ENCODE measurements around the gene TMEM184C.
A peak's percentile ranks its signal among the peaks of the same experiment; 100 is the strongest.

DNA sequence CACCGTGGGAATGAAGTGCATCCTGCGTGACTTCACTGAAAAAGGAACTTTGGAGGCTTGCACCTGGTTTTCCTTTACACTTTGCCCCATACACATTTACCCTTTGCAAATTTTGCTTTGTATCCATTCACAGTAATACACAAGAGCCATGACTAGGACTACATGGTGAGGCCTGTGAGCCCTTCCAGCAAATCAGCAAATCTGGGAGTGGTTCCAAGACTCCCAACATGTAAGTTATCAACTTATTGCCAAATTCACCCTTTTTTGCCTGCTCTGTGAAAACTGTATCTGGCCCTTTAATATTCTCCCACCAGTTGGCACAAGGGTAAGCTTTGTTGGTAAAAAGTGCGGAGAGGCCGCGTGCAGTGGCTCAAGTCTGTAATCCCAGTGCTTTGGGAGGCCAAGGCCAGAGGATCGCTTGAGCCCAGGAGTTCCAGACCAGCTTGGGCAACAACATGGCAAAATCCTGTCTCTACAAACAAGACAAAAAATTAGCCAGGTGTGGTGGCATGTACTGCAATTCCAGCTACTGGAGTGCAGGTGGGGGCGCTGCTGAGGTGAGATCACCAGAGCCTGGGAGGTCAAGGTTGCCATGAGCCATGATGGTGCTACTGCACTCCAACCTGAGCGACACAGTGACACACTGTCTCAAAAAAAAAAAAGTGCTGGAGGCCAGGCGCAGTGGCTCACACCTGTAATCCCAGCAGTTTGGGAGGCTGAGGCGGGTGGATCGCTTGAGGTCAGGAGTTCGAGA, 61.8 kb downstream of the TMEM184C start:
- TF ChIP-seq RAD21 (IDR thresholded peaks at IDR 0.05; ENCODE audit: low read depth) (peak; percentile 18; the same call in 1 of the 2 replicates), CTCF (IDR thresholded peaks at IDR 0.05 in 2 of 3, conservative IDR thresholded peaks at IDR 0.05 in 1 of 3; ENCODE audit: borderline replicate concordance in 1 of 3, insufficient read depth in 1 of 3, low read depth in 2 of 3, low read length in 2 of 3) (peak; percentile 17 to 58 (median 52); a peak in 4 of 6 replicates), ZNF274 (IDR thresholded peaks at IDR 0.05; ENCODE audit: low read depth, low read length) (no peak), SP1 (IDR thresholded peaks at IDR 0.05; ENCODE audit: low read depth) (no peak)
- TF ChIP-seq, protein P1, sequence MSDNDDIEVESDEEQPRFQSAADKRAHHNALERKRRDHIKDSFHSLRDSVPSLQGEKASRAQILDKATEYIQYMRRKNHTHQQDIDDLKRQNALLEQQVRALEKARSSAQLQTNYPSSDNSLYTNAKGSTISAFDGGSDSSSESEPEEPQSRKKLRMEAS (IDR thresholded peaks at IDR 0.05), result no peak
